ENCODE results near the gene TRIM75.
"Not testable (repeated sequence)": the region's sequence is repeated elsewhere in the genome, so short reads cannot be mapped to it uniquely, and the experiment has no call there.

TRIM75 gene

DNA sequence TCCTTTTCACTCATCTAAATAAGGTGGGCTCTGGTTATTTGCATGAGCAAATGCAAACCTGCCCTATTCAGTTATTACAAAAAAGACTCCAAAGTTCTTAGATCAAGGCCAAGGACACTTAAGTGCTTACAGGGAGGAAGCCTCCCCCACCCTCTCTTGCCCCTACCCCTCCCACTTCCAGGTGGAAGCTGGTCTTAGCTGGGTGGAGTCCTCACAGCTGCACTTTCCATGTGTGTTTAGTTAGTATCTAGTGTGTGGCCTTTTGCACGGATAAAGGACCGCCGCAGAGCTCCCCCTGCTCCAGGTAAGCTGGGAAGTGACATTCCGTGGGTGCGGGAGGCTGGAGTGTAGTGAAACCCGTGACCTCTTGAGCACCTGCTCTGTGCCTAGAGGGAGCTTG, at the start of gene TRIM75:
Gene TRIM75 (plus strand): TSS at position 222 of the 400 bp plus-strand sequence. CDS start 5,282 bp downstream, outside the sequence.
- no peak for DNase-seq

DNA sequence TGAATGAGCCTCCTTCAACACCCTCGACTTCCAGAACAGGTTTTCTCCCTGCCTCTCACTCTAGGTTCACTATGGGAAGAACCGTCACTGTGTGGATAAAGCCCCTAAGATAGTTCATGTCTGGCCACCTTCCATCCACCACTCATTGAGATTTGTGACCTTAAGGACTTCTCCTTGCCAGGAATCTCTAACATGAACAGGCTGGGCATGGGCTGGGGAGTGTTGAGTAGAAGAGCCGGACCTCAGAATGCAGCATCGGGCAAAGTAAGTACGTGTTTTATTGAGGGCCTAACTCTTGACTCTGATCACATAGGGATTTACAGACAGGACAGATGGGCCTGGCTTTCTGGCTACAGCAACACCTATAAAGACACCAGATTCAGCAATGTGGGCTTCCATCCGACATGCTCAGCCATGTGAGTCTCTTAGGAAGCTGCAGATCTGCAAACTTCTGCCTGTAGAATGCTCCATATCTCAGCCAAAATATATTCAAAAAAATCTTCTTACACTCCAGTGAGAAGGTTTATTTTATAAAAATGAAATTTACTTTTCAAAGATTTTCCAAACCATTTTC, 48.2 kb upstream of the TRIM75 start:
- DNase-seq, result no peak

- peak; percentile 67 for DNase-seq
Measured at GRCh38 chr4:165006456-165006855, 47.2 kb upstream of the TRIM75 start.

DNA sequence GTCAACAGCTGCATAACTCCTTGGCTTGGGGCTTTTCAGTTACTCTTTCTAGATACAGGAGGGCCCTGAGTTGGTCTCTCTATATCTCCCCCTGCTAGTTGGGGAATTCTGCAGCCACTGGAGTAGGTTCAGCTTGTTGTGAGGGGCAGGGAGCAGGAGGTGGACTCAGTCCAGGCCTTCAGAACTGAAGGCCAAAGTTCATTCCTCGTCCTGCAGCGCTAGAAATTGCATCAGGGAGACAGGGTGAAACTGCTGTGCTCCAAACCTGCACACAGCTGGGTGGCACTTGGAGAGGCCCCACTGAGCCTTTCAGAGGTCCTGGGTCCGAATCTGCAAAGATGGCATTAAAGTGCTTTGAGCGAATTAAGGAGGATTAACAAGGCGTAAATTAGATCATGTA, 46.8 kb upstream of the TRIM75 start:
- no peak for DNase-seq

DNA sequence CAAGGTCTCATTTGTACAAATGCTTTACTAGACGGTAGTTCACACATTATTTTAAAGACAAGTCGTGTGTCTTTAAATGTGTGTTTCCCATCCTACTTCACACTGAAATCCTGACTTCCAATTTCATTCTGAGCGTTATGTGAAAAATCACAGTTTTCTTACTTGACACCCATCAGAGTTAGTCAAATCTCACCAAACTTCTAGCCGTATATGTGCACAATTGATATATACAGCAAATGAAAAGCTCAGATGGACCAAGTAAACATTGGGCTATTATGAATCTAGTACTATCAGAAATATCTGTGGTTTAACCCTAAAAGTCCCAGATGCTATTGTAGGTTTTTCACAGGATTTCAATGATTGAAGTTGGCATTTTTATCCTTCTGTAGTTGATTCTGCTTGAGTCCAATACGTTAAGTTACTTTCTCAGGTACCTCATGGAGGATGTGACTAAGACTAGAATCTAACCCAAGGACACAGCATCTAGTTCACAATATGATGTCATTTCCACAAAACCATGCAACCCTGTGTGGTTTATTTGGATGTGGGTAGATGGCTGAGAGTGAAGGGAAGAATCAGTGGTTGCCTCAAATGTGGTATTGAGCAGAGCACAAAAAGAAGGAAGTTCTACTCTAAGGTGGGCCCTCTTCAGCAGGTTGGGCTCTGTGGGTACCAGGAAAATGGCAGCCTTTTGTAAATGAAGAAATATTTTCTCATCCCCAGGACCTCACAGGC, 44.0 kb upstream of the TRIM75 start:
- no peak for DNase-seq

DNA sequence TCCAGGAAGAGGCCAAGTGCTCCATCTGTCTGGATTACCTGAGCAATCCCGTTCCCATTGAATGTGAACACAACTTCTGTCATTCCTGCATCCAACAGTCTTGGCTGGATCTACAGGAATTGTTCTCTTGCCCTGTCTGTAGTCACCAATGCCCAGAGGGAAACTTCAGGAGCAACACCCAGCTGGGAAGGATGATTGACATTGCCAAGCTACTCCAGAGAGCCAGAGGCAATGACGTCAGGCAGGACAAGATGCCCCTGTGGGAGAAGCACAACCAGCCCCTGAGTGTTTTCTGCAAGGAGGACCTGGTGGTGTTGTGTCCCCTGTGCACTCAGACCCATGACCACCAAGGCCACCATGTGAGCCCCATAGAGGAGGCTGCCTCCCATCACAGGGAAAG, 43.2 kb upstream of the TRIM75 start:
- no peak for DNase-seq

- DNase-seq, result no peak
Measured at GRCh38 chr4:165010991-165011390, 42.7 kb upstream of the TRIM75 start.

DNA sequence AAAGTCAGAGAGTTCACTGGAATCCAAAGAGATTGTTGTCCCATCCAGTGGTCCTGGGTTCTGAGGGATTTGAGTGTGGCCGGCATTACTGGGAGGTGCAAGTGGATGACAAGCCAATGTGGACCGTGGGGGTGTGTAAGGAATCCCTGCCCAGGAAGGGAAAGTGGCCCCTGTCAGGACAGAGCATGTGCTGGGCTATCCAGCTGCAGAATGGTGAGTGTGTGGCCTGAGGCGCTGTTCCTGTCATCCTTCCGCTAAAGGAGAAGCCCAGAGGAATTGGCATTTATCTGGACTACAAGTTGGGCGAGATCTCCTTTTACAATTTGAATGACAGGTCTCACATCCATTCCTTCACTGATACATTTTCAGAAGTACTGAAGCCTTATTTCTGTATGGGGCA, 42.3 kb upstream of the TRIM75 start:
- DNase-seq, result no peak

- DNase-seq, result no peak
Measured at GRCh38 chr4:165013691-165014090, 40.0 kb upstream of the TRIM75 start.

DNA sequence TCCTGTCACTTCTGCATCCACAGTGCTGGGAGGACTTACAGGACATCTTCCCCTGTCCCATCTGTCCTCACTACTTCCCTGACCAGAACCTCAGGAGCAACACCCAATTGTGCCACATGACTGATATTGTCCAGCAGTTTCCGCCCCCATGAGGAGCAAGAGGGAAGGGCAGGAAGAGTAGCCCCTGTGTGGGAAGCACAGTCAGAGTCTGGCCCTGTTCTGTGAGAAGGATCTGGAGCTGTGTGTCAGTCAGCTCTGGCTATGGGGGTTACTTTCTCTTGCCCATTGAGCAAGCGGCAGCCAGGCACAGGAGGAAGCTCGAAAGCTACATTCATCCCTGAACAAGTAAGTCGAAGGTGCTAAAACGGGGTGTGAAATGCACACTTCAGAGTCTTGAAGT, 36.7 kb upstream of the TRIM75 start:
- DNase-seq, result no peak

DNA sequence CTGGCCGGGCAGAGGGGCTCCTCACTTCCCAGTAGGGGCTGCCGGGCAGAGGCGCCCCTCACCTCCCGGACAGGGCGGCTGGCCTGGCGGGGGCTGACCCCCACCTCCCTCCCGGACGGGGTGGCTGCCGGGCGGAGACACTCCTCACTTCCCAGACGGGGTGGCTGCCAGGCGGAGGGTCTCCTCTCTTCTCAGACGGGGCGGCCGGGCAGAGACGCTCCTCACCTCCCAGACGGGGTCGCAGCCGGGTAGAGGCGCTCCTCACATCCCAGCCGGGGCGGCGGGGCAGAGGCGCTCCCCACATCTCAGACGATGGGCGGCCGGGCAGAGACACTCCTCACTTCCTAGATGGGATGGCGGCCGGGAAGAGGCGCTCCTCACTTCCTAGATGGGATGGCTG, 33.7 kb upstream of the TRIM75 start:
- DNase-seq, result not testable (repeated sequence)

DNA sequence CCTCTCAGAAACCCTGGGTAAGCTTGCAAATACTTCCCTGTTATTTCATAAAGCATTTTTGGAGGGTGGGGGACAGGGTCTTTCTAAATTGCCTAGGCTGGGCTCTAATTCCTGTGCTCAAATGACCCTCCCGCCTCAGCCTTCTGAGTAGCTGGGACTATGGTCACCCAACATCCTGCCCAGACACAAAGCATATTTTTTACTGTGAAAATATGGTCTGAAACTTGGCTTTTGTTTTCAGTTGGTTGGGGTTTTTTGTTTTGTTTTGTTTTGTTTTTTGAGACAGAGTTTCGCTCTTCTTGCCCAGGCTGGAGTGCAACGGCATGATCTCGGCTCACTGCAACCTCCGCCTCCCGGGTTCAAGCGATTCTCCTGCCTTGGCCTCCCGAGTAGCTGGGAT, 27.9 kb upstream of the TRIM75 start:
- DNase-seq, result not testable (repeated sequence)

- DNase-seq, result no peak
Measured at GRCh38 chr4:165027762-165028402, 25.8 kb upstream of the TRIM75 start.

DNA sequence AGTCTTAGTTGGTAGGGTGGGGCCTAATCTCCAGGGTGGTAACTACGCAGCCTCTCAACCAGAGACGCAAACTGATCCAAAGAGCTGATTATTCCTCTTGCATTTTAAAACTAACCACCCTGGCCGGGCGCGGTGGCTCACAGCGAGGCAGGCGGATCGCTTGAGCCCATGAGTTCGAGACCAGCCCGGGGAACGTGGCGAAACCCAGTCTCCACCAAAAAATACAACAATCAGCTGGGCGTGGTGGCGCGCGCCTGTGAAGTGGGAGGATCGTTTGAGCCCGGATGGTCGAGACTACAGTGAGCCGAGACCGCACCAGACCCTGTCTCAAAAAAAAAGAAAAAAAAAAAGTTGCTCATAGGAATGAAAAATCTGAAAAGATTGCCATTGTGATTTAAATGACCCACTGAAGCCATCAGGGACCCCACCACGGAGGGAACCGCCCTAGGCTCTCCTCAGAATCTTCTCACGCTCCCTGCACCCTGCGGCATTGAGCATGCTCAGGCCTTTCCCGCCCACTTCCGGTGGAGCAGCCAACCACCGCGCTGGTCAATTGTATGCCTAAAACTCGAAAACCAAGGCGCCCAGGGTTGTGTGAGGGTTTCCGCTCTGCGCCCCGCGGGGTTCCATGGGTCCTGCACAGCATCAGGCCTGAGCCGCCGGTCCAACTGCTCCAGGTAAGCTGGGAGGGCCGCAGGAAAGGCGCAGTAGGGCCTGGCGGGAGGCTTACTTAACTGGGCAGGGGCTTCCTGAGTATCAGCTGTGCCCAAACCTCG, 22.0 kb upstream of the TRIM75 start, which contains the start of gene TRIM60:
Gene TRIM60 (plus strand): TSS at position 564 of the 776 bp plus-strand sequence. CDS start 8,074 bp downstream, outside the sequence.
- no peak for DNase-seq

GRCh38 chr4:165048170-165048569, 5.5 kb upstream of the TRIM75 start:
- no peak for DNase-seq

- no peak for DNase-seq
Measured at GRCh38 chr4:165052627-165053026, 1.0 kb upstream of the TRIM75 start.

GRCh38 chr4:165055601-165056000, 1.9 kb downstream of the TRIM75 start:
- no peak for DNase-seq

DNA sequence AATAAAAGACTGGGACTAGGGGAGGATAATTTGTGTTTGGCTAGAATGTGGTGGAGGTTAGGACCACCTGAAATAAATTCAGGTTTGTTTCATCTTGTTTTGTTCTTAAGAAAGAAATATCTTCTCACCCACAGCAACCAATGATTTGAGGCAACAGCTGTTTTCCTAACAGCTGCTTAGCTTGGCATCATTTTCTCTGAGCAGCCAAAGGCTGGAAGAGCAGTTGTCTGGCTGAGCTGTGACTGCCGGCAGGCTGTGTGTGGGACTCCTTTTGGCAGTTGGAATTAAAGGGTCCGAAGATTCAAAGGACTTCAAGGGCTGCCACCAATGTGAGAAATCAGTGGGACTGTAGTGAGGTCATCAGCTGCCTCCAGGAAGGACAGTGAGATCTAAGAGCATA, 5.0 kb downstream of the TRIM75 start:
- no peak for DNase-seq

DNA sequence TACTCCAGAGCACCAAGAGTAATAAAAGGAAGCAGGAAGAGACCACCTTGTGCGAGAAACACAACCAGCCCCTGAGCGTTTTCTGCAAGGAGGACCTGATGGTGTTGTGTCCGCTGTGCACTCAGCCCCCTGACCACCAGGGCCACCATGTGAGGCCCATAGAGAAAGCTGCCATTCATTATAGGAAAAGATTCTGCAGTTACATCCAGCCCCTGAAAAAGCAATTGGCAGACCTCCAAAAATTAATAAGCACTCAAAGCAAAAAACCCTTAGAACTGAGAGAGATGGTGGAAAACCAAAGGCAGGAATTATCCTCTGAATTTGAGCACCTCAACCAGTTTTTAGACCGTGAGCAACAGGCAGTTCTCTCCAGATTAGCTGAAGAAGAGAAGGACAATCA, 5.7 kb downstream of the TRIM75 start:
- no peak for DNase-seq

GRCh38 chr4:165060938-165061337, 7.3 kb downstream of the TRIM75 start:
- DNase-seq, result no peak

GRCh38 chr4:165070560-165070959, 16.9 kb downstream of the TRIM75 start:
- DNase-seq, result no peak

DNA sequence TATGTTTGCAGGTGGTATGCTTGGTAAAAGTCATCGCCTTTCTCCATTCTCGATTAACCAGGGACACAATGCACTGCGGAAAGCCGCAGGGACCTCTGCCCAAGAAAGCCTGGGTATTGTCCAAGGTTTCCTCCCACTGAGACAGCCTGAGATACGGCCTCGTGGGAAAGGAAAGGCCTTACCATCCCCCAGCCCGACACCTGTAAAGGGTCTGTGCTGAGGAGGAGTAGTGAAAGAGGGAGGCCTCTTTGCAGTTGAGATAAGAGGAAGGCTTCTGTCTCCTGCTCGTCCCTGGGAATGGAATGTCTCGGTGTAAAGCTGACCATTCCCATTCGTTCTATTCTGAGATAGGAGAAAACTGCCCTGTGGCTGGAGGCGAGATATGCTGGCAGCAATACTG, 19.7 kb downstream of the TRIM75 start:
- DNase-seq, result not testable (repeated sequence)

GRCh38 chr4:165077034-165077578, 23.4 kb downstream of the TRIM75 start:
- no peak for DNase-seq
